MG63 (cell line): Measurements from ENCODE around the gene CDH4. TPM values are rescaled to one million over a fixed set of nuclear protein-coding genes. Genes with fewer than 3 reads are reported as not detected.

ENCODE experiments used
- DNase-seq: peaks from one replicate; pipeline ENCODE4 v3.0.0-alpha.2; 2020
- H3K27me3 ChIP-seq: fragments of 250-450 bp; sonication (Bioruptor Pico); 2 replicates; pipeline ENCODE4 v1.5.1; 2020; ENCODE audit warnings: mild to moderate bottlenecking, moderate library complexity
- H3K36me3 ChIP-seq: fragments of 250-450 bp; sonication (Bioruptor Pico); 2 replicates; pipeline ENCODE4 v1.5.1; 2020; ENCODE audit warnings: mild to moderate bottlenecking, moderate library complexity
- H3K4me3 ChIP-seq: fragments of 250-450 bp; sonication (Bioruptor Pico); 2 replicates; pipeline ENCODE4 v1.5.1; 2020; ENCODE audit warnings: mild to moderate bottlenecking, moderate library complexity
- H3K9me3 ChIP-seq: fragments of 250-450 bp; sonication (Bioruptor Pico); 2 replicates; pipeline ENCODE4 v1.5.1; 2020; ENCODE audit warnings: mild to moderate bottlenecking, moderate library complexity
- total RNA-seq: library from RNA; depleted of rRNA; stranded (reverse); fragments of >200 nt; shearing (Covaris generic); gene quantifications from 2 replicates; pipeline ENCODE4 v1.2.3, GENCODE V29; 2014; ENCODE audit warnings: low replicate concordance

Gene CDH4
- total RNA-seq, 1 experiment from 2014 or later, result not detected

DNA sequence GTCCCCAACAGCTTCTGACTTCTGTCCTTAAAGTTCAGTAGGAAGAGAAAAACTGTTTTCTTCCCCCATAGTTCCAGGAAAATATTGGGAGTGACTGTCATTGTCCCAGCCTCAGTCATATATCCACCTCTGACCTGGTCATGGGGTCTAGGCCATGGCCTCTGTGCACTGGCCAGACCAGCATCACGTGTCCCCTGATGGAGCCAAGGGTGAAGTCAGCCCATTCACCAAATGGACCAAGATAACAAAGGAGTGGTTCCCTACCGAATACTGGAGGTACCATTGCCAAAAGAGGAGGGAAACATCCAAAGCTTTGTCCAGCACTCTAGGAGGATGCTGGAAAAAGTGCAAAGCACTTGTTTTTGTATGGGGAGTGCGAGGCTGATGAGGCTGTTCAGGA is 418.2 kb downstream of the CDH4 start:
- H3K36me3 ChIP-seq, result no peaks in the 10 kb centered on the region
- no peak overlapping the region for H3K4me3 ChIP-seq
- DNase-seq, result no peak
- H3K27me3 ChIP-seq, result no peaks in the 10 kb centered on the region
- no peaks in the 10 kb centered on the region for H3K9me3 ChIP-seq

- DNase-seq, result no peak
- no peaks in the 10 kb centered on the region for H3K27me3 ChIP-seq
- H3K9me3 ChIP-seq, result no peaks in the 10 kb centered on the region
- H3K36me3 ChIP-seq, result no peaks in the 10 kb centered on the region
- no peak overlapping the region for H3K4me3 ChIP-seq
Measured at GRCh38 chr20:61671559-61671958, 419.5 kb downstream of the CDH4 start.

GRCh38 chr20:61673152-61673847 is 421.2 kb downstream of the CDH4 start:
- H3K9me3 ChIP-seq, result no peaks in the 10 kb centered on the region
- DNase-seq, result no peak
- no peak overlapping the region for H3K4me3 ChIP-seq
- H3K36me3 ChIP-seq, result no peaks in the 10 kb centered on the region
- no peaks in the 10 kb centered on the region for H3K27me3 ChIP-seq

GRCh38 chr20:61674121-61674520 is 422.1 kb downstream of the CDH4 start:
- Histone ChIP-seq H3K27me3 (no peaks in the 10 kb centered on the region), H3K4me3 (no peak overlapping the region), H3K9me3 (no peaks in the 10 kb centered on the region), H3K36me3 (no peaks in the 10 kb centered on the region)
- no peak for DNase-seq

GRCh38 chr20:61674688-61675087 is 422.6 kb downstream of the CDH4 start:
- Histone ChIP-seq H3K4me3 (no peak overlapping the region), H3K36me3 (no peaks in the 10 kb centered on the region), H3K9me3 (no peaks in the 10 kb centered on the region), H3K27me3 (no peaks in the 10 kb centered on the region)
- DNase-seq, result no peak

GRCh38 chr20:61677928-61678327 is 425.9 kb downstream of the CDH4 start:
- H3K36me3 ChIP-seq, result no peaks in the 10 kb centered on the region
- H3K9me3 ChIP-seq, result no peaks in the 10 kb centered on the region
- no peak for DNase-seq
- peaks cover 6% of the 10 kb centered on the region for H3K27me3 ChIP-seq
- no peak overlapping the region for H3K4me3 ChIP-seq

GRCh38 chr20:61678437-61678836 is 426.4 kb downstream of the CDH4 start:
- no peak for DNase-seq
- Histone ChIP-seq H3K4me3 (no peak overlapping the region), H3K27me3 (peaks cover 12% of the 10 kb centered on the region), H3K36me3 (no peaks in the 10 kb centered on the region), H3K9me3 (no peaks in the 10 kb centered on the region)

GRCh38 chr20:61679473-61679872 is 427.4 kb downstream of the CDH4 start:
- DNase-seq, result no peak
- H3K4me3 ChIP-seq, result no peak overlapping the region

GRCh38 chr20:61680096-61680495 is 428.0 kb downstream of the CDH4 start:
- no peaks in the 10 kb centered on the region for H3K9me3 ChIP-seq
- H3K4me3 ChIP-seq, result no peak overlapping the region
- H3K27me3 ChIP-seq, result peaks cover 28% of the 10 kb centered on the region
- no peak for DNase-seq
- H3K36me3 ChIP-seq, result no peaks in the 10 kb centered on the region

More at GRCh38 chr20:61679473-61679872, 427.4 kb downstream of the CDH4 start:
- Histone ChIP-seq H3K36me3 (no peaks in the 10 kb centered on the region), H3K27me3 (peaks cover 22% of the 10 kb centered on the region), H3K9me3 (no peaks in the 10 kb centered on the region)

- no peak for DNase-seq
- H3K27me3 ChIP-seq, result peaks cover 39% of the 10 kb centered on the region
- H3K36me3 ChIP-seq, result no peaks in the 10 kb centered on the region
- no peaks in the 10 kb centered on the region for H3K9me3 ChIP-seq
- H3K4me3 ChIP-seq, result no peak overlapping the region
Measured at GRCh38 chr20:61682114-61682995, 430.3 kb downstream of the CDH4 start.

- Histone ChIP-seq H3K36me3 (no peaks in the 10 kb centered on the region), H3K4me3 (no peak overlapping the region)
- DNase-seq, result no peak
Measured at GRCh38 chr20:61682996-61683681, 431.1 kb downstream of the CDH4 start.

GRCh38 chr20:61683721-61684120 is 431.7 kb downstream of the CDH4 start:
- Histone ChIP-seq H3K36me3 (no peaks in the 10 kb centered on the region), H3K4me3 (no peak overlapping the region), H3K9me3 (no peaks in the 10 kb centered on the region), H3K27me3 (peaks cover 53% of the 10 kb centered on the region)
- no peak for DNase-seq

More at GRCh38 chr20:61682996-61683681, 431.1 kb downstream of the CDH4 start:
- H3K9me3 ChIP-seq, result no peaks in the 10 kb centered on the region
- H3K27me3 ChIP-seq, result peaks cover 47% of the 10 kb centered on the region

GRCh38 chr20:61684136-61684535 is 432.1 kb downstream of the CDH4 start:
- Histone ChIP-seq H3K9me3 (no peaks in the 10 kb centered on the region), H3K36me3 (no peaks in the 10 kb centered on the region), H3K27me3 (peaks cover 55% of the 10 kb centered on the region), H3K4me3 (no peak overlapping the region)
- DNase-seq, result no peak

- no peak overlapping the region for H3K4me3 ChIP-seq
- H3K9me3 ChIP-seq, result no peaks in the 10 kb centered on the region
- H3K27me3 ChIP-seq, result peaks cover 55% of the 10 kb centered on the region
- DNase-seq, result no peak
- no peaks in the 10 kb centered on the region for H3K36me3 ChIP-seq
Measured at GRCh38 chr20:61684583-61685235, 432.6 kb downstream of the CDH4 start.

GRCh38 chr20:61685462-61685861 is 433.4 kb downstream of the CDH4 start:
- Histone ChIP-seq H3K9me3 (no peaks in the 10 kb centered on the region), H3K27me3 (peaks cover 55% of the 10 kb centered on the region), H3K4me3 (no peak overlapping the region)

GRCh38 chr20:61686051-61686936 is 434.2 kb downstream of the CDH4 start:
- no peaks in the 10 kb centered on the region for H3K36me3 ChIP-seq
- DNase-seq, result no peak
- no peaks in the 10 kb centered on the region for H3K9me3 ChIP-seq
- H3K27me3 ChIP-seq, result peaks cover 55% of the 10 kb centered on the region
- H3K4me3 ChIP-seq, result no peak overlapping the region

More at GRCh38 chr20:61685462-61685861, 433.4 kb downstream of the CDH4 start:
- no peak for DNase-seq
- no peaks in the 10 kb centered on the region for H3K36me3 ChIP-seq
